Liver (tissue), 9 donors: Measurements from ENCODE around the gene PARVB. TPM values are rescaled to one million over a fixed set of nuclear protein-coding genes. Genes with fewer than 3 reads are reported as not detected.

Experiments
- DNase-seq: peaks from one replicate; pipeline ENCODE4 v3.0.0-alpha.2; 2017; ENCODE audit warnings: low spot score
- H3K27ac ChIP-seq, 2 donors: one replicate each; pipeline ENCODE4 v1.7.0; 2013; ENCODE audit warnings: inconsistent platforms in 2 of 2, low read length in 2 of 2, control low read depth in 1 of 2, low read depth in 1 of 2, mild to moderate bottlenecking in 1 of 2
- H3K27me3 ChIP-seq, 4 donors: one replicate each; pipeline versions ENCODE4 v1.6.1 to v1.7.0; 2013; ENCODE audit warnings: low read length in 3 of 4, inconsistent platforms in 1 of 4, mild to moderate bottlenecking in 1 of 4, moderate library complexity in 1 of 4; ENCODE audit not compliant: control insufficient read depth in 4 of 4, insufficient read depth in 4 of 4
- H3K36me3 ChIP-seq, 4 donors: one replicate each; pipeline versions ENCODE4 v1.6.1 to v1.7.0; 2013; ENCODE audit warnings: low read length in 3 of 4, mild to moderate bottlenecking in 3 of 4, low read depth in 1 of 4, moderate library complexity in 1 of 4; ENCODE audit not compliant: control insufficient read depth in 4 of 4, insufficient read depth in 3 of 4
- H3K4me1 ChIP-seq, 4 donors: one replicate each; pipeline versions ENCODE4 v1.6.1 to v1.7.0; 2013; ENCODE audit warnings: low read length in 3 of 4, mild to moderate bottlenecking in 3 of 4, moderate library complexity in 1 of 4; ENCODE audit not compliant: control insufficient read depth in 4 of 4, insufficient read depth in 4 of 4
- H3K4me3 ChIP-seq, 3 donors: one replicate each; pipeline versions ENCODE4 v1.6.1 to v1.7.0; 2013; ENCODE audit warnings: low read length in 3 of 3, control low read depth in 1 of 3, low read depth in 1 of 3, mild to moderate bottlenecking in 1 of 3
- H3K9ac ChIP-seq, 2 donors: one replicate each; pipeline ENCODE4 v1.7.0; 2013; ENCODE audit warnings: low read length in 2 of 2, mild to moderate bottlenecking in 2 of 2, moderate library complexity in 2 of 2, control low read depth in 1 of 2, low read depth in 1 of 2
- H3K9me3 ChIP-seq, 4 donors: one replicate each; pipeline versions ENCODE4 v1.6.1 to v1.7.0; 2013; ENCODE audit warnings: low read length in 3 of 4; ENCODE audit not compliant: control insufficient read depth in 4 of 4
- ATF3 ChIP-seq: IDR thresholded peaks from 2 replicates; pipeline ENCODE4 v1.6.1; 2016; ENCODE audit warnings: antibody characterized with exemption
- CTCF ChIP-seq: fragments of 150-350 bp; IDR thresholded peaks from 2 replicates; pipeline ENCODE4 v1.5.1; 2017; ENCODE audit warnings: improper control_type of control experiment, low read depth, low read length; ENCODE audit not compliant: missing input control
- EGR1 ChIP-seq, 2 donors: IDR thresholded peaks; 2 replicates each; pipeline ENCODE4 v1.6.1; 2016 to 2018; ENCODE audit warnings: antibody characterized with exemption in 2 of 2, low read depth in 2 of 2
- FOXA1 ChIP-seq: IDR thresholded peaks from 2 replicates; pipeline ENCODE4 v1.6.1; 2016; ENCODE audit warnings: antibody characterized with exemption
- FOXA2 ChIP-seq: IDR thresholded peaks from 2 replicates; pipeline ENCODE4 v1.6.1; 2016; ENCODE audit warnings: antibody characterized with exemption
- GABPA ChIP-seq, 2 donors: IDR thresholded peaks in 1 of 2; conservative IDR thresholded peaks in 1 of 2; 2 replicates each; pipeline ENCODE4 v1.6.1; 2016; ENCODE audit warnings: antibody characterized with exemption in 2 of 2, mild to moderate bottlenecking in 1 of 2, moderate library complexity in 1 of 2
- HNF4A ChIP-seq, 2 donors: conservative IDR thresholded peaks; 2 replicates each; pipeline ENCODE4 v1.6.1; 2016; ENCODE audit warnings: antibody characterized with exemption in 2 of 2, mild to moderate bottlenecking in 2 of 2
- HNF4G ChIP-seq: IDR thresholded peaks from 2 replicates; pipeline ENCODE4 v1.6.1; 2016; ENCODE audit warnings: antibody characterized with exemption
- JUND ChIP-seq, 2 donors: IDR thresholded peaks; 2 replicates each; pipeline ENCODE4 v1.6.1; 2016; ENCODE audit warnings: antibody characterized with exemption in 2 of 2
- MAX ChIP-seq: IDR thresholded peaks from 2 replicates; pipeline ENCODE4 v1.6.1; 2016; ENCODE audit warnings: antibody characterized with exemption
- NR2F2 ChIP-seq: IDR thresholded peaks from 2 replicates; pipeline ENCODE4 v1.6.1; 2016; ENCODE audit warnings: antibody characterized with exemption
- RAD21 ChIP-seq, 2 donors: IDR thresholded peaks; 2 replicates each; pipeline ENCODE4 v1.6.1; 2016; ENCODE audit warnings: antibody characterized with exemption in 2 of 2, mild to moderate bottlenecking in 2 of 2
- REST ChIP-seq: IDR thresholded peaks from 2 replicates; pipeline ENCODE4 v1.6.1; 2016; ENCODE audit warnings: antibody characterized with exemption, mild to moderate bottlenecking
- RXRA ChIP-seq, 2 donors: IDR thresholded peaks; 2 replicates each; pipeline ENCODE4 v1.6.1; 2017 to 2018; ENCODE audit warnings: antibody characterized with exemption in 2 of 2, mild to moderate bottlenecking in 1 of 2
- SP1 ChIP-seq: IDR thresholded peaks from 2 replicates; pipeline ENCODE4 v1.6.1; 2018; ENCODE audit warnings: antibody characterized with exemption, mild to moderate bottlenecking
- TAF1 ChIP-seq: conservative IDR thresholded peaks from 2 replicates; pipeline ENCODE4 v1.6.1; 2016; ENCODE audit warnings: antibody characterized with exemption, mild to moderate bottlenecking
- YY1 ChIP-seq: IDR thresholded peaks from 2 replicates; pipeline ENCODE4 v1.6.1; 2016; ENCODE audit warnings: antibody characterized with exemption, mild to moderate bottlenecking
- ZBTB33 ChIP-seq: IDR thresholded peaks from 2 replicates; pipeline ENCODE4 v1.6.1; 2016; ENCODE audit warnings: antibody characterized with exemption
- WGBS: extraction: QIAGEN DNeasy Blood & Tissue Kit; methylation state at CpG from one replicate; pipeline ENCODE4 v1.1.7; 2013; 5-methylcytosine and 5-hydroxymethylcytosine counted together
- polyA plus RNA-seq, 2 donors: library from polyadenylated mRNA; stranded (reverse) in 1 of 2; unstranded in 1 of 2; fragments of 200-250 nt in 1 of 2; fragments of >200 nt in 1 of 2; fragmentation: Nextera tagmentation in 1 of 2; extraction: Ambion mirVana in 1 of 2; gene quantifications; one replicate each; pipeline versions ENCODE4 v1.2.1 to v1.2.3, GENCODE V29; 2013 to 2015
- total RNA-seq, 2 donors: library from RNA; depleted of rRNA; stranded (reverse); fragments of >200 nt; gene quantifications; one replicate each; pipeline ENCODE4 v1.2.3, GENCODE V29; 2014
- donor health status: healthy.
- donor health status: healthy.
- donor health status: healthy.
- donor health status: healthy.
- donor health status: healthy.

Gene PARVB
- total and polyA plus RNA-seq, 4 donors, result 3.2 to 55.5 (median 17.7) TPM

- H3K9me3 ChIP-seq, result no peaks in the 10 kb centered on the region
- no peak overlapping the region for H3K4me3 ChIP-seq
- no peaks in the 10 kb centered on the region for H3K27me3 ChIP-seq
- no peaks in the 10 kb centered on the region for H3K4me1 ChIP-seq
- no peak overlapping the region for H3K9ac ChIP-seq
- TF ChIP-seq RAD21 (IDR thresholded peaks at IDR 0.05) (no peak), YY1 (no peak), CTCF (no peak), RXRA (IDR thresholded peaks at IDR 0.05) (no peak), HNF4G (no peak), FOXA1 (no peak), FOXA2 (no peak), NR2F2 (no peak), TAF1 (no peak), MAX (no peak), HNF4A (conservative IDR thresholded peaks at IDR 0.05) (no peak), EGR1 (IDR thresholded peaks at IDR 0.05; ENCODE audit: low read depth in 2 of 2) (no peak), REST (no peak), ATF3 (no peak), SP1 (no peak), GABPA (IDR thresholded peaks at IDR 0.05 in 1 of 2, conservative IDR thresholded peaks at IDR 0.05 in 1 of 2) (no peak), ZBTB33 (no peak), JUND (IDR thresholded peaks at IDR 0.05) (no peak)
- 96% methylated on average over 12 of the region's 12 CpGs for WGBS
- DNase-seq, result no peak
- H3K36me3 ChIP-seq, result peaks cover 0 to 2% (median 1%) of the 10 kb centered on the region in 4 donors
- H3K27ac ChIP-seq, result no peak overlapping the region
Measured at GRCh38 chr22:44116331-44116730, 92.2 kb downstream of the PARVB start.
